ENCODE measurements around the gene ANXA10. TPM values are rescaled to one million over a fixed set of nuclear protein-coding genes. Genes with fewer than 3 reads are reported as not detected.
"Not testable (repeated sequence)": the region's sequence is repeated elsewhere in the genome, so short reads cannot be mapped to it uniquely, and the experiment has no call there.

Gene ANXA10
- total and polyA plus RNA-seq, 2 experiments from 2014 or later, result 18.5 to 33.4 TPM

DNA sequence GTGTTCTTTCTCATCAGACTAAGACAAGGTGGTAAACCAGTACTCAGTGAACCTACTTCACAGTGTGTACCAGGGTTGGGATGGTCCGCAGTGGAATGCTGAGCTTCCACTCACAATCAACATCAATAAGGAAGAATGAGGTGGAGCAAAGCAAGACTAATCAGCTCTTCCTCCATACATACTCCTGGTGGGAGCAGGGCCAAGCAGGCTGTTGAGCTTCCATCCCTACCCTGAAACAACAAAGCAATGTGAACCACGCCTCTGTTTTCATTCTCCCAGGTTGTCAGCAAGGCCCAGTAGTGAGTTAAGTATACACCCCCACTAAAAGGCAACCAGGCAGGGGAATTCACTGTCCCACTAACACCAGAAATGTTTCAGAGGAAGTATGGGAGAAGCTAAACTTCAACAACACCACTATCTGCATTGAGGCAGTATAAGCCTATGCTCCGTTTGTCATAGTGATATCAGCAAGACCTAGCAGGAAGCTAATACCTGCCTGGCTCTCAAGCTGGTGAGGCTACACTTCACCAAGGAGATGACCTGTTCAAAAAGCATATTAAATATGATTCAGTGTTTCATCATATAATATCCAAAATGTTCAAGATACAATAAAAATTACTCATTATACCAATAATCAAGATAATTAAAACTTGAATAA is 116.7 kb downstream of the ANXA10 start:
- Histone ChIP-seq H3K4me1 (ENCODE audit: insufficient read depth) (no peaks in the 10 kb centered on the region), H3K4me2 (no peak overlapping the region), H3K79me2 (no peaks in the 10 kb centered on the region), H3K27me3 (no peaks in the 10 kb centered on the region), H3K9me3 (ENCODE audit: low read depth) (no peaks in the 10 kb centered on the region), H3K9me2 (replicated peaks; ENCODE audit: insufficient read depth) (no peaks in the 10 kb centered on the region), H4K20me1 (ENCODE audit: insufficient read depth, poor library complexity, severe bottlenecking) (no peaks in the 10 kb centered on the region), H3K4me3 (no peak overlapping the region), H2AFZ (no peak overlapping the region), H3K36me3 (replicated peaks; ENCODE audit: insufficient read depth, low read depth) (no peaks in the 10 kb centered on the region), H3K27ac (no peak overlapping the region)
- no peak for DNase-seq (ENCODE audit: low spot score)
- WGBS (ENCODE audit: low lambda C conversion rate, missing lambda C conversion rate), result 90% methylated on average over 3 of the region's 3 CpGs
- no peak for TF ChIP-seq EZH2phosphoT487 (IDR thresholded peaks at IDR 0.05; ENCODE audit: low read depth, severe bottlenecking, unreplicated experiment)

DNA sequence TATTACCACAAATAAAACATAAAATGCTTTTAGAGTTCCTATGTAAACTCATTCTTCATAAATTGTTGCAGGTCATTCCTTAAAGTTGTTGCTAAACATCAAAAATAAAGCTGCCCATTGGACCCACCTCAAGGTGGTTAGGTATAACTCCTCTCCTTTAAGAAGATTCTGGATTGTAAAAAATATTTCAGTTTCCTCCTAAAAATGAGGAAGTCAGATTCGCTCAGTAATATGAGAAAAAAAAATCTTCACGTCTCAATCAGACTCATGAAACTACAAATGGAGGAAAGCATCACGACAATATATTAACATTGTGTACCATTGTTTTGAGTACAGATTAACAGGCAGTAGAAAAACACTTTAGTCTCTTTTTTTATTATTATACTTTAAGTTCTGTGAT is 120.3 kb downstream of the ANXA10 start:
- WGBS (ENCODE audit: low lambda C conversion rate, missing lambda C conversion rate), result 97% methylated on average over 3 of the region's 3 CpGs
- DNase-seq (ENCODE audit: low spot score), result no peak
- Histone ChIP-seq H3K4me2 (no peak overlapping the region), H3K4me1 (ENCODE audit: insufficient read depth) (no peaks in the 10 kb centered on the region), H3K4me3 (no peak overlapping the region), H3K27ac (no peak overlapping the region), H3K79me2 (no peaks in the 10 kb centered on the region), H2AFZ (no peak overlapping the region), H3K9me3 (ENCODE audit: low read depth) (no peaks in the 10 kb centered on the region), H3K36me3 (replicated peaks; ENCODE audit: insufficient read depth, low read depth) (no peaks in the 10 kb centered on the region), H3K27me3 (no peaks in the 10 kb centered on the region), H3K9me2 (replicated peaks; ENCODE audit: insufficient read depth) (no peaks in the 10 kb centered on the region), H4K20me1 (ENCODE audit: insufficient read depth, poor library complexity, severe bottlenecking) (no peaks in the 10 kb centered on the region)
- TF ChIP-seq EZH2phosphoT487 (IDR thresholded peaks at IDR 0.05; ENCODE audit: low read depth, severe bottlenecking, unreplicated experiment), result no peak
- no peak for TF ChIP-seq EZH2 (IDR thresholded peaks at IDR 0.05; ENCODE audit: borderline replicate concordance)
- TF ChIP-seq, protein P1, sequence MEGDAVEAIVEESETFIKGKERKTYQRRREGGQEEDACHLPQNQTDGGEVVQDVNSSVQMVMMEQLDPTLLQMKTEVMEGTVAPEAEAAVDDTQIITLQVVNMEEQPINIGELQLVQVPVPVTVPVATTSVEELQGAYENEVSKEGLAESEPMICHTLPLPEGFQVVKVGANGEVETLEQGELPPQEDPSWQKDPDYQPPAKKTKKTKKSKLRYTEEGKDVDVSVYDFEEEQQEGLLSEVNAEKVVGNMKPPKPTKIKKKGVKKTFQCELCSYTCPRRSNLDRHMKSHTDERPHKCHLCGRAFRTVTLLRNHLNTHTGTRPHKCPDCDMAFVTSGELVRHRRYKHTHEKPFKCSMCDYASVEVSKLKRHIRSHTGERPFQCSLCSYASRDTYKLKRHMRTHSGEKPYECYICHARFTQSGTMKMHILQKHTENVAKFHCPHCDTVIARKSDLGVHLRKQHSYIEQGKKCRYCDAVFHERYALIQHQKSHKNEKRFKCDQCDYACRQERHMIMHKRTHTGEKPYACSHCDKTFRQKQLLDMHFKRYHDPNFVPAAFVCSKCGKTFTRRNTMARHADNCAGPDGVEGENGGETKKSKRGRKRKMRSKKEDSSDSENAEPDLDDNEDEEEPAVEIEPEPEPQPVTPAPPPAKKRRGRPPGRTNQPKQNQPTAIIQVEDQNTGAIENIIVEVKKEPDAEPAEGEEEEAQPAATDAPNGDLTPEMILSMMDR (IDR thresholded peaks at IDR 0.05; ENCODE audit: poor library complexity), result no peak

- H3K36me3 ChIP-seq (replicated peaks; ENCODE audit: insufficient read depth, low read depth); H3K4me3 ChIP-seq; H2AFZ ChIP-seq; H3K4me2 ChIP-seq; H3K4me1 ChIP-seq (ENCODE audit: insufficient read depth); H3K9me3 ChIP-seq (ENCODE audit: low read depth); H3K9me2 ChIP-seq (replicated peaks; ENCODE audit: insufficient read depth); H3K79me2 ChIP-seq; H3K27me3 ChIP-seq; H4K20me1 ChIP-seq (ENCODE audit: insufficient read depth, poor library complexity, severe bottlenecking); DNase-seq (ENCODE audit: low spot score); H3K27ac ChIP-seq: not testable (repeated sequence)
Measured at GRCh38 chr4:168213511-168213910, 121.2 kb downstream of the ANXA10 start.

DNA sequence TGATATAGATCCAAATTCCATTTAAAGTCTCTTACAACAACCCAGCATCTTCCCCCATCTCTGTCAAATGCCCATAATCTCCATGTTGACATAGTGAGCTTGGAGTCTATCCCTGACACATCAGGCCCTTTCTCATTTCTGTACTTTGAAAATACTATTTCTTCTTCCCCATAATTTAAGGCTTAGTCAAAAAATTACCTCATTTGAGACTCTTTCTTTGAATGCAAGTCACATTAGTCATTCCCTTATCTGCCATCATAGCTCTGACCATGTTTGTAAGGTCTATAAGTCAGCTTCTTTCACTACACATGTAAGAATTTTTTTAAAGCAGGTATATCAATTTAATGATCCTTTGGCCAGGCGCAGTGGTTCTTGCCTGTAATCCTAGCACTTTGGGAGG is 126.3 kb downstream of the ANXA10 start:
- no peak for TF ChIP-seq EZH2phosphoT487 (IDR thresholded peaks at IDR 0.05; ENCODE audit: low read depth, severe bottlenecking, unreplicated experiment)
- Histone ChIP-seq H3K9me3 (ENCODE audit: low read depth) (no peaks in the 10 kb centered on the region), H3K27ac (no peak overlapping the region), H3K79me2 (no peaks in the 10 kb centered on the region), H3K4me1 (ENCODE audit: insufficient read depth) (no peaks in the 10 kb centered on the region), H3K4me3 (no peak overlapping the region), H2AFZ (no peak overlapping the region), H4K20me1 (ENCODE audit: insufficient read depth, poor library complexity, severe bottlenecking) (no peaks in the 10 kb centered on the region), H3K36me3 (replicated peaks; ENCODE audit: insufficient read depth, low read depth) (no peaks in the 10 kb centered on the region), H3K27me3 (no peaks in the 10 kb centered on the region), H3K9me2 (replicated peaks; ENCODE audit: insufficient read depth) (no peaks in the 10 kb centered on the region), H3K4me2 (no peak overlapping the region)
- 84% methylated on average over 1 of the region's 1 CpG for WGBS (ENCODE audit: low lambda C conversion rate, missing lambda C conversion rate)
- no peak for DNase-seq (ENCODE audit: low spot score)

GRCh38 chr4:168220893-168221292 is 128.6 kb downstream of the ANXA10 start:
- DNase-seq (ENCODE audit: low spot score), result no peak
- no peaks in the 10 kb centered on the region for H3K9me2 ChIP-seq (replicated peaks; ENCODE audit: insufficient read depth)
- H4K20me1 ChIP-seq (ENCODE audit: insufficient read depth, poor library complexity, severe bottlenecking), result no peaks in the 10 kb centered on the region
- H2AFZ ChIP-seq, result no peak overlapping the region
- no peaks in the 10 kb centered on the region for H3K27me3 ChIP-seq
- H3K36me3 ChIP-seq (replicated peaks; ENCODE audit: insufficient read depth, low read depth), result no peaks in the 10 kb centered on the region
- no peak overlapping the region for H3K27ac ChIP-seq
- no peak overlapping the region for H3K4me2 ChIP-seq
- no peaks in the 10 kb centered on the region for H3K79me2 ChIP-seq
- no peak for TF ChIP-seq EZH2 (IDR thresholded peaks at IDR 0.05; ENCODE audit: borderline replicate concordance)
- TF ChIP-seq EZH2phosphoT487 (IDR thresholded peaks at IDR 0.05; ENCODE audit: low read depth, severe bottlenecking, unreplicated experiment), result no peak
- TF ChIP-seq, protein P1 (IDR thresholded peaks at IDR 0.05; ENCODE audit: poor library complexity), result no peak
- H3K9me3 ChIP-seq (ENCODE audit: low read depth), result no peaks in the 10 kb centered on the region
- no peak overlapping the region for H3K4me3 ChIP-seq
- H3K4me1 ChIP-seq (ENCODE audit: insufficient read depth), result no peaks in the 10 kb centered on the region
